HepG2 (cell line): Measurements from ENCODE around the gene STAM. TPM values are rescaled to one million over a fixed set of nuclear protein-coding genes. Genes with fewer than 3 reads are reported as not detected.

Experiments used
- ATAC-seq: fragments of 200-7000 bp; cut with Tn5 transposase; 3 replicates; pipeline ENCODE4 v1.9.1; 2020; ENCODE audit warnings: mild to moderate bottlenecking, moderate library complexity
- BruUV-seq: library from RNA; stranded (reverse); fragments of 400-500 nt; replicated peaks from 2 replicates; lab custom pipeline; 2021; lab: Mats Ljungman, UMichigan
- CTCF ChIA-PET: fragments of 300-600 bp; formaldehyde crosslinking; extraction: SDS; loops from one replicate; lab custom pipeline; 2021; ENCODE audit warnings: low total read pairs, inconsistent platforms, low intra/inter-chr PET ratio; lab: Yijun Ruan, JAX
- POLR2A ChIA-PET: fragments of 350-600 bp; sonication (Branson Sonifier 250); formaldehyde crosslinking; loops from one replicate; lab custom pipeline; 2020; ENCODE audit warnings: antibody characterized with exemption, inconsistent platforms; lab: Yijun Ruan, JAX
- DNase-seq: peaks from one replicate; pipeline ENCODE4 v3.0.0-alpha.2; 2015; ENCODE audit warnings: low spot score
- FAIRE-seq: peaks from 3 replicates; lab custom pipeline; 2011; peaks lifted over from hg19 to GRCh38; lab: Jason Lieb, UNC
- H2AFZ ChIP-seq: one replicate; pipeline ENCODE4 v1.6.1; 2011; ENCODE audit warnings: low read length, inconsistent platforms
- H3K27ac ChIP-seq: fragments of 300-600 bp; 3 replicates; pipeline ENCODE4 v1.8.0; 2011; ENCODE audit warnings: mixed run types, mild to moderate bottlenecking, mixed read lengths, low read length, inconsistent platforms; ENCODE audit not compliant: insufficient read depth; ENCODE audit errors: extremely low read length
- H3K27me3 ChIP-seq, 2 experiments: fragments of 200-600 bp in 1 of 2; 2 replicates in 1 of 2; 3 replicates in 1 of 2; pipeline versions ENCODE4 v1.6.0 to v1.8.0; 2011; ENCODE audit warnings: low read length in 2 of 2, mild to moderate bottlenecking in 2 of 2, moderate library complexity in 2 of 2, inconsistent platforms in 1 of 2; ENCODE audit not compliant: insufficient read depth in 2 of 2, control insufficient read depth in 1 of 2
- H3K36me3 ChIP-seq, 2 experiments: fragments of 200-600 bp in 1 of 2; replicated peaks in 1 of 2; 2 replicates in 1 of 2; 3 replicates in 1 of 2; pipeline versions ENCODE4 v1.5.1 to v1.8.0; 2011; ENCODE audit warnings: low read length in 2 of 2, inconsistent platforms in 1 of 2; ENCODE audit not compliant: insufficient read depth in 2 of 2, control insufficient read depth in 1 of 2
- H3K4me1 ChIP-seq: 2 replicates; pipeline ENCODE4 v1.5.1; 2012; ENCODE audit warnings: low read length, inconsistent platforms; ENCODE audit not compliant: insufficient read depth
- H3K4me2 ChIP-seq: 2 replicates; pipeline ENCODE4 v1.6.0; 2011; ENCODE audit warnings: low read depth, low read length, inconsistent platforms
- H3K4me3 ChIP-seq, 3 experiments: fragments of 200-600 bp in 1 of 3; sonication (generic), shearing (Covaris generic) in 1 of 3; replicated peaks in 1 of 3; 2 replicates each; pipeline ENCODE4 v1.5.1; 2011 to 2016; ENCODE audit warnings: low read length in 3 of 3, inconsistent platforms in 2 of 3, low read depth in 2 of 3, mild to moderate bottlenecking in 2 of 3, control low read depth in 1 of 3, mixed read lengths in 1 of 3; ENCODE audit not compliant: insufficient read depth in 1 of 3
- H3K79me2 ChIP-seq: one replicate; pipeline ENCODE4 v1.6.1; 2011; ENCODE audit warnings: low read length, inconsistent platforms; ENCODE audit not compliant: insufficient read depth
- H3K9ac ChIP-seq: 2 replicates; pipeline ENCODE4 v1.6.0; 2011; ENCODE audit warnings: mild to moderate bottlenecking, low read depth, low read length, inconsistent platforms; ENCODE audit not compliant: insufficient read depth
- H3K9me3 ChIP-seq: 2 replicates; pipeline ENCODE4 v1.5.1; 2012; ENCODE audit warnings: mild to moderate bottlenecking, low read length
- H4K20me1 ChIP-seq: 2 replicates; pipeline ENCODE4 v1.6.0; 2011; ENCODE audit warnings: inconsistent platforms, mild to moderate bottlenecking, low read length, moderate library complexity; ENCODE audit not compliant: insufficient read depth
- GPN1 ChIP-seq: sonication (generic); formaldehyde crosslinking; IDR thresholded peaks from 2 replicates; pipeline ENCODE4 v1.5.1; 2020; ENCODE audit warnings: missing genetic modification reagents, borderline replicate concordance
- HHEX ChIP-seq: IDR thresholded peaks from 2 replicates; pipeline ENCODE4 v1.6.1; 2016; ENCODE audit warnings: control low read depth
- HNRNPH1 ChIP-seq: fragments of 200-400 bp; formaldehyde crosslinking; optimal IDR thresholded peaks from 2 replicates; pipeline ENCODE3; 2017; ENCODE audit warnings: mild to moderate bottlenecking, low read depth, low read length
- MLLT10 ChIP-seq: sonication (generic); formaldehyde crosslinking; IDR thresholded peaks from 2 replicates; pipeline ENCODE4 v1.4.0; 2020; ENCODE audit warnings: missing genetic modification reagents
- RBM22 ChIP-seq: fragments of 200-400 bp; formaldehyde crosslinking; optimal IDR thresholded peaks from 2 replicates; pipeline ENCODE3; 2017; ENCODE audit warnings: mild to moderate bottlenecking, low read length, moderate library complexity
- SP5 ChIP-seq: IDR thresholded peaks from 2 replicates; pipeline ENCODE4 v1.6.1; 2016; ENCODE audit warnings: low read depth, borderline replicate concordance
- ZBTB26 ChIP-seq: IDR thresholded peaks from 2 replicates; pipeline ENCODE4 v1.6.1; 2016; ENCODE audit warnings: missing compliant biosample characterization, missing genetic modification reagents, borderline replicate concordance
- ZNF644 ChIP-seq: IDR thresholded peaks from 2 replicates; pipeline ENCODE4 v1.6.1; 2016; ENCODE audit warnings: low read depth
- WGBS: methylation state at CpG from one replicate; pipeline ENCODE4 v1.1.6; 2017; ENCODE audit warnings: low lambda C conversion rate; 5-methylcytosine and 5-hydroxymethylcytosine counted together
- in situ Hi-C: cut with HindIII; loops from 2 replicates; pipeline ENCODE4 v1.10.0; 2017; ENCODE audit warnings: low pct_unique_long_range_greater_than_20kb; ENCODE audit not compliant: extremely low pct_ligation_motif_present
- intact Hi-C: fragments of 100-400 bp; cut with micrococcal nuclease; formaldehyde crosslinking; loops from one replicate; pipeline ENCODE4 v1.10.0; 2022; ENCODE audit not compliant: unreplicated experiment
- polyA plus RNA-seq, 8 experiments: library from polyadenylated mRNA; depleted of rRNA in 3 of 8; stranded (reverse) in 7 of 8; unstranded in 1 of 8; fragments of >200 nt; fragmentation: Illumina TruSeq in 4 of 8; extraction: Trizol in 4 of 8; gene quantifications; 2 replicates each; pipeline versions ENCODE4 v1.2.1 to v1.2.3, GENCODE V29; 2011 to 2016; ENCODE audit warnings: low read depth in 4 of 8, missing spikeins in 1 of 8, mixed read lengths in 1 of 8; ENCODE audit not compliant: insufficient read depth in 1 of 8
- total RNA-seq, 5 experiments: library from RNA; depleted of rRNA; stranded (reverse); fragments of >200 nt; fragmentation: Illumina TruSeq; extraction: Trizol; gene quantifications; 2 replicates each; pipeline ENCODE4 v1.2.3, GENCODE V29; 2016; ENCODE audit warnings: low read depth in 1 of 5

STAM gene
- total and polyA plus RNA-seq, 2 of the 13 experiments (the other 11 are each of a cell fraction or from before 2014, with no cell fraction given): 19.5 to 25.1 TPM

GRCh38 chr10:17725703-17726102 is 81.8 kb downstream of the STAM start:
- WGBS: 97% methylated on average over 7 of the region's 7 CpGs
- Histone ChIP-seq H3K36me3 (no peaks in the 10 kb centered on the region), H3K4me2 (no peak overlapping the region), H3K4me3 (no peak overlapping the region), H3K9ac (no peak overlapping the region), H4K20me1 (no peaks in the 10 kb centered on the region), H3K27ac (no peak overlapping the region)
- BruUV-seq: no TSS peak
- no peak for FAIRE-seq
- POLR2A ChIA-PET: no interaction called here
- no peak for DNase-seq
- intact Hi-C loops: no loop called here
- no peak for TF ChIP-seq ZBTB26
- TF ChIP-seq GPN1 (CRISPR knock-in tag): no peak
- no peak for TF ChIP-seq HNRNPH1
- no peak for TF ChIP-seq SP5 (CRISPR knock-in tag)
- TF ChIP-seq ZNF644: no peak
- no peak for TF ChIP-seq HHEX (CRISPR knock-in tag)
- TF ChIP-seq, all 625 proteins: peak for 0
- CTCF ChIA-PET: no interaction called here
- no peaks in the 10 kb centered on the region for H3K79me2 ChIP-seq
- no peaks in the 10 kb centered on the region for H3K9me3 ChIP-seq
- no peak overlapping the region for H2AFZ ChIP-seq
- no peaks in the 10 kb centered on the region for H3K4me1 ChIP-seq
- in situ Hi-C loops: no loop called here
- no peaks in the 10 kb centered on the region for H3K27me3 ChIP-seq
- ATAC-seq: no peak

GRCh38 chr10:17729630-17730029 is 85.7 kb downstream of the STAM start:
- Histone ChIP-seq H3K27ac (no peak overlapping the region), H3K4me2 (no peak overlapping the region), H4K20me1 (no peaks in the 10 kb centered on the region), H3K79me2 (no peaks in the 10 kb centered on the region), H3K4me3 (no peak overlapping the region), H3K9ac (no peak overlapping the region), H3K36me3 (no peaks in the 10 kb centered on the region), H3K9me3 (no peaks in the 10 kb centered on the region), H2AFZ (no peak overlapping the region), H3K4me1 (no peaks in the 10 kb centered on the region), H3K27me3 (no peaks in the 10 kb centered on the region)
- peak; percentile 26 for TF ChIP-seq RBM22
- no peak for TF ChIP-seq MLLT10 (CRISPR knock-in tag)
- ATAC-seq (no peak), FAIRE-seq (no peak), DNase-seq (no peak)
- intact Hi-C loops: no loop called here
- WGBS: 96% methylated on average over 6 of the region's 6 CpGs
- CTCF ChIA-PET: no interaction called here
- BruUV-seq: no TSS peak
- POLR2A ChIA-PET: no interaction called here
- in situ Hi-C loops: no loop called here
